ENCODE results near the gene HOXB5. TPM values are rescaled to one million over a fixed set of nuclear protein-coding genes. Genes with fewer than 3 reads are reported as not detected.
A peak's percentile ranks its signal among the peaks of the same experiment; 100 is the strongest.

HOXB5 gene
- total RNA-seq, 6 experiments from 2014 or later, result not detected

DNA sequence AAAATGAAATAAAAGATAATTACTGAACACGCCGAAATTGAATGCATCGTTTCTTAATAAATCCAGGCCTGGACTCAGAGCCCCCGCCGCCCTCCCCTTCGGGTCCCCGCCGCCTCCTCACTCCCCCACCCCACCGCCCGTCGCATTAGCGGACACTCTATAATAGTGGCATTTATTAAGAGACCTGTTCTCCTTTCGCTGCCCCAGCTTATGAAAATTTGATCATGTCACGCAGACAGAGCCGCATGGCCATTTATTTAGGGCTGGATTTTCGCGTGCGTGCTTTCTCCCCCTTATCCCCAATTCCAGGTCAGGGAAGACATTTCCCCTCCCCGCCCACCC is 42.4 kb downstream of the HOXB5 start:
- Mint-ChIP-seq H3K4me3 (no peak overlapping the region), H3K36me3 (ENCODE audit: low read depth) (no peaks in the 10 kb centered on the region), H3K27me3 (ENCODE audit: insufficient read depth) (peaks cover 69% of the 10 kb centered on the region), H3K4me1 (ENCODE audit: low read depth) (no peaks in the 10 kb centered on the region), H3K27ac (no peak overlapping the region), H3K9me3 (no peaks in the 10 kb centered on the region)
- TF ChIP-seq, protein P1, sequence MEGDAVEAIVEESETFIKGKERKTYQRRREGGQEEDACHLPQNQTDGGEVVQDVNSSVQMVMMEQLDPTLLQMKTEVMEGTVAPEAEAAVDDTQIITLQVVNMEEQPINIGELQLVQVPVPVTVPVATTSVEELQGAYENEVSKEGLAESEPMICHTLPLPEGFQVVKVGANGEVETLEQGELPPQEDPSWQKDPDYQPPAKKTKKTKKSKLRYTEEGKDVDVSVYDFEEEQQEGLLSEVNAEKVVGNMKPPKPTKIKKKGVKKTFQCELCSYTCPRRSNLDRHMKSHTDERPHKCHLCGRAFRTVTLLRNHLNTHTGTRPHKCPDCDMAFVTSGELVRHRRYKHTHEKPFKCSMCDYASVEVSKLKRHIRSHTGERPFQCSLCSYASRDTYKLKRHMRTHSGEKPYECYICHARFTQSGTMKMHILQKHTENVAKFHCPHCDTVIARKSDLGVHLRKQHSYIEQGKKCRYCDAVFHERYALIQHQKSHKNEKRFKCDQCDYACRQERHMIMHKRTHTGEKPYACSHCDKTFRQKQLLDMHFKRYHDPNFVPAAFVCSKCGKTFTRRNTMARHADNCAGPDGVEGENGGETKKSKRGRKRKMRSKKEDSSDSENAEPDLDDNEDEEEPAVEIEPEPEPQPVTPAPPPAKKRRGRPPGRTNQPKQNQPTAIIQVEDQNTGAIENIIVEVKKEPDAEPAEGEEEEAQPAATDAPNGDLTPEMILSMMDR (IDR thresholded peaks at IDR 0.05), result no peak
- no peak for DNase-seq

- H3K27ac Mint-ChIP-seq, result no peak overlapping the region
- DNase-seq, result no peak
- H3K27me3 Mint-ChIP-seq (ENCODE audit: insufficient read depth), result peaks cover 68% of the 10 kb centered on the region
- H3K4me1 Mint-ChIP-seq (ENCODE audit: low read depth), result no peaks in the 10 kb centered on the region
- H3K36me3 Mint-ChIP-seq (ENCODE audit: low read depth), result no peaks in the 10 kb centered on the region
- TF ChIP-seq, protein P1 (IDR thresholded peaks at IDR 0.05), result peak; percentile 31; the same call in 1 of the 2 replicates
- H3K4me3 Mint-ChIP-seq, result no peak overlapping the region
- no peaks in the 10 kb centered on the region for H3K9me3 Mint-ChIP-seq
These were observed 42.9 kb downstream of the HOXB5 start for GRCh38 chr17:48550502-48551213.

- Mint-ChIP-seq H3K27ac (no peak overlapping the region), H3K27me3 (ENCODE audit: insufficient read depth) (peaks cover 70% of the 10 kb centered on the region), H3K9me3 (no peaks in the 10 kb centered on the region), H3K4me1 (ENCODE audit: low read depth) (no peaks in the 10 kb centered on the region), H3K36me3 (ENCODE audit: low read depth) (no peaks in the 10 kb centered on the region), H3K4me3 (no peak overlapping the region)
- DNase-seq, result no peak
- TF ChIP-seq, protein P1 (IDR thresholded peaks at IDR 0.05), result no peak
These were observed 43.6 kb downstream of the HOXB5 start for GRCh38 chr17:48549914-48550501.

GRCh38 chr17:48549281-48549630 is 44.3 kb downstream of the HOXB5 start:
- H3K4me1 Mint-ChIP-seq (ENCODE audit: low read depth), result no peaks in the 10 kb centered on the region
- TF ChIP-seq, protein P1 (IDR thresholded peaks at IDR 0.05), result no peak
- no peak for DNase-seq
- H3K4me3 Mint-ChIP-seq, result no peak overlapping the region
- H3K36me3 Mint-ChIP-seq (ENCODE audit: low read depth), result no peaks in the 10 kb centered on the region
- no peak overlapping the region for H3K27ac Mint-ChIP-seq
- H3K9me3 Mint-ChIP-seq, result no peaks in the 10 kb centered on the region
- peaks cover 66% of the 10 kb centered on the region for H3K27me3 Mint-ChIP-seq (ENCODE audit: insufficient read depth)

DNA sequence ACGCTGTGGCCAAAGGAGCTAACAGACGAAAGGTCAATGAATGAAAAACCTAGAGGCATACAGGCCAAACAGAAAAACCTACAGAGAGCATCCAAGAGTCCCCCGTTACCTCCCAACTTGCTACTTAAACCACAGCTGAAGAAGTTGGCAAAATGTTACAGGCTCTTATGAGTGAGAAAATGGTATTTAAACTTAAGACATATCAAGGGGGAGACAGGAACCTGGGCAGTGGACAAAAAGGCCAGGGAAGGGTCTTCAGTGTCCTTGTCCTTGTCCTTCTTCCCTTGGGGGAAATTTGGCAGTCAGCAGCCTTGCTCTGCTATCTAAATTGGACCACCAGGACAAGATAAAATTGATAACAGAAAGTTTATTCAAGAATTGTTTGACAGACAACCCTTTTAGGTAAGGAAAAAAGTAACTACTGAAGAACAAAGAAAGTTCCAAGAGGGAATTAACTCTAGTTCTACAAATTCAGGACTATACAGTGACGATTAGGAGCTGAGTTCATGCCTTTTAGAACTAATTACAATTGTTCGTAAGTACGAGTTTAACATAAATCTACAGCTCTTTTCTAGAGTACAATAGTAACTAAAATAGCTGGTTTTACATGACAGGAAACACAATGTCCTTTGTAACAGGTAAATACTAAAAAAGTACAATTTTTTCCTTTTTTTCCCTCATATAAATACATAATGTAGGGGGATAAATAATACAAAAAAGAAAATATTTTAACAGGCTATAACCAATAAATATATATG is 44.9 kb downstream of the HOXB5 start:
- no peaks in the 10 kb centered on the region for H3K36me3 Mint-ChIP-seq (ENCODE audit: low read depth)
- no peak overlapping the region for H3K4me3 Mint-ChIP-seq
- H3K9me3 Mint-ChIP-seq, result no peaks in the 10 kb centered on the region
- no peaks in the 10 kb centered on the region for H3K4me1 Mint-ChIP-seq (ENCODE audit: low read depth)
- TF ChIP-seq, protein P1 (IDR thresholded peaks at IDR 0.05), result no peak
- DNase-seq, result no peak
- peaks cover 66% of the 10 kb centered on the region for H3K27me3 Mint-ChIP-seq (ENCODE audit: insufficient read depth)
- H3K27ac Mint-ChIP-seq, result no peak overlapping the region
